Measurements from ENCODE around the gene ITGAL. TPM values are rescaled to one million over a fixed set of nuclear protein-coding genes. Genes with fewer than 3 reads are reported as not detected.

The ITGAL gene
- total RNA-seq, 2 donors from 2014 or later: not detected

GRCh38 chr16:30470632-30470995 is 1.9 kb upstream of the ITGAL start:
- DNase-seq: no peak
- TF ChIP-seq CTCF (conservative IDR thresholded peaks at IDR 0.05): no peak
- no peak overlapping the region for H3K4me3 Mint-ChIP-seq
- Histone ChIP-seq H3K9me3 (ENCODE audit: control insufficient read depth, low read length) (no peaks in the 10 kb centered on the region), H3K27ac (ENCODE audit: low read depth, low read length) (no peak overlapping the region), H3K27me3 (ENCODE audit: control insufficient read depth, insufficient read depth, low read length, poor library complexity, severe bottlenecking) (no peaks in the 10 kb centered on the region), H3K36me3 (ENCODE audit: control insufficient read depth, insufficient read depth, low read length) (no peaks in the 10 kb centered on the region), H3K9ac (ENCODE audit: extremely low read depth, low read length, poor library complexity, severe bottlenecking) (no peak overlapping the region), H3K4me3 (ENCODE audit: low read length) (no peak overlapping the region), H3K4me1 (ENCODE audit: control insufficient read depth, insufficient read depth, low read length) (no peaks in the 10 kb centered on the region)
- no peak overlapping the region for H3K27ac Mint-ChIP-seq
- no peaks in the 10 kb centered on the region for H3K36me3 Mint-ChIP-seq (ENCODE audit: low read depth)
- WGBS, 2 experiments (ENCODE audit: insufficient coverage in 1 of 2, insufficient read length in 1 of 2): 91% methylated on average over 8 of the region's 8 CpGs; no CpG with 5 or more reads in 1 of the 2 experiments
- H3K27me3 Mint-ChIP-seq (ENCODE audit: insufficient read depth): peaks cover 5% of the 10 kb centered on the region
- H3K9me3 Mint-ChIP-seq: no peaks in the 10 kb centered on the region
- no peaks in the 10 kb centered on the region for H3K4me1 Mint-ChIP-seq

- H3K27me3 ChIP-seq (ENCODE audit: control insufficient read depth, insufficient read depth, low read length, poor library complexity, severe bottlenecking): no peaks in the 10 kb centered on the region
- Mint-ChIP-seq H3K36me3 (ENCODE audit: low read depth) (no peaks in the 10 kb centered on the region), H3K4me3 (no peak overlapping the region), H3K9me3 (no peaks in the 10 kb centered on the region), H3K4me1 (no peaks in the 10 kb centered on the region), H3K27ac (no peak overlapping the region), H3K27me3 (ENCODE audit: insufficient read depth) (peaks cover 12% of the 10 kb centered on the region)
- no peak overlapping the region for H3K4me3 ChIP-seq (ENCODE audit: low read length)
- WGBS, 2 experiments (ENCODE audit: insufficient coverage in 1 of 2, insufficient read length in 1 of 2): 89 to 92% methylated on average over 8 to 17 of the region's 19 CpGs
- DNase-seq: no peak
- H3K9me3 ChIP-seq (ENCODE audit: control insufficient read depth, low read length): no peaks in the 10 kb centered on the region
- H3K4me1 ChIP-seq (ENCODE audit: control insufficient read depth, insufficient read depth, low read length): no peaks in the 10 kb centered on the region
- no peak overlapping the region for H3K9ac ChIP-seq (ENCODE audit: extremely low read depth, low read length, poor library complexity, severe bottlenecking)
- no peak for TF ChIP-seq CTCF (conservative IDR thresholded peaks at IDR 0.05)
- no peaks in the 10 kb centered on the region for H3K36me3 ChIP-seq (ENCODE audit: control insufficient read depth, insufficient read depth, low read length)
- H3K27ac ChIP-seq (ENCODE audit: low read depth, low read length): no peak overlapping the region
Measured at GRCh38 chr16:30473231-30474073, 910 bp downstream of the ITGAL start.

- Histone ChIP-seq H3K9ac (ENCODE audit: extremely low read depth, low read length, poor library complexity, severe bottlenecking) (no peak overlapping the region), H3K27ac (ENCODE audit: low read depth, low read length) (no peak overlapping the region), H3K9me3 (ENCODE audit: control insufficient read depth, low read length) (no peaks in the 10 kb centered on the region), H3K4me1 (ENCODE audit: control insufficient read depth, insufficient read depth, low read length) (no peaks in the 10 kb centered on the region), H3K4me3 (ENCODE audit: low read length) (no peak overlapping the region), H3K27me3 (ENCODE audit: control insufficient read depth, insufficient read depth, low read length, poor library complexity, severe bottlenecking) (no peaks in the 10 kb centered on the region), H3K36me3 (ENCODE audit: control insufficient read depth, insufficient read depth, low read length) (no peaks in the 10 kb centered on the region)
- H3K27me3 Mint-ChIP-seq (ENCODE audit: insufficient read depth): peaks cover 16% of the 10 kb centered on the region
- no peak for DNase-seq
- WGBS, 2 experiments (ENCODE audit: insufficient coverage in 1 of 2, insufficient read length in 1 of 2): 92 to 93% methylated on average over 34 to 35 of the region's 35 CpGs
- H3K36me3 Mint-ChIP-seq (ENCODE audit: low read depth): no peaks in the 10 kb centered on the region
- H3K9me3 Mint-ChIP-seq: no peaks in the 10 kb centered on the region
- H3K27ac Mint-ChIP-seq: no peak overlapping the region
- no peak for TF ChIP-seq CTCF (conservative IDR thresholded peaks at IDR 0.05)
- H3K4me1 Mint-ChIP-seq: no peaks in the 10 kb centered on the region
- H3K4me3 Mint-ChIP-seq: no peak overlapping the region
Measured at GRCh38 chr16:30474074-30474452, 1.5 kb downstream of the ITGAL start.
